WTC11 (cell line): ENCODE results near the gene ATP8B3.

Experiments
- CTCF ChIP-seq: fragments of 200-600 bp; IDR thresholded peaks from 2 replicates; pipeline ENCODE4 v1.8.0; 2022; ENCODE audit warnings: antibody characterized with exemption
- MXD4 ChIP-seq: fragments of 250-450 bp; sonication (Bioruptor Pico); IDR thresholded peaks from 2 replicates; pipeline ENCODE4 v1.8.0; 2021; ENCODE audit warnings: mild to moderate bottlenecking, moderate library complexity, borderline replicate concordance
- NR2C2 ChIP-seq: sonication (generic); formaldehyde crosslinking; IDR thresholded peaks from 2 replicates; pipeline ENCODE4 v1.8.0; 2022; ENCODE audit warnings: mild to moderate bottlenecking, missing genetic modification reagents
- NR3C1 ChIP-seq: sonication (generic); formaldehyde crosslinking; conservative IDR thresholded peaks from 2 replicates; pipeline ENCODE4 v1.8.1; 2023; ENCODE audit warnings: low read depth, mild to moderate bottlenecking, missing genetic modification reagents

- no peak for TF ChIP-seq NR3C1
- no peak for TF ChIP-seq CTCF
- no peak for TF ChIP-seq NR2C2
- TF ChIP-seq MXD4 (CRISPR knock-in tag) = no peak
Measured at GRCh38 chr19:1763648-1764639, 48.1 kb downstream of the ATP8B3 start.
